Omental fat pad (tissue), 4 donors: ENCODE data around the gene DEGS2. TPM values are rescaled to one million over a fixed set of nuclear protein-coding genes. Genes with fewer than 3 reads are reported as not detected.

ENCODE experiments used
- ATAC-seq: fragments of 150-250 bp; one replicate; pipeline ENCODE4 v1.9.1; 2016; ENCODE audit warnings: mild to moderate bottlenecking, moderate library complexity; ENCODE audit not compliant: low FRiP score
- DNase-seq: peaks from one replicate; pipeline ENCODE4 v3.0.0-alpha.2; 2019; ENCODE audit warnings: low spot score
- total RNA-seq, 4 donors: library from RNA; depleted of rRNA; stranded (reverse); fragments of >200 nt; gene quantifications; one replicate each; pipeline ENCODE4 v1.1.0, GENCODE V29; 2016
- TF ChIP-seq, protein P1 (sequence below), 3 donors: fragments of 450-650 bp; IDR thresholded peaks; one replicate each; pipeline ENCODE4 v1.5.1; 2016 to 2017; ENCODE audit warnings: antibody characterized with exemption in 3 of 3, mild to moderate bottlenecking in 3 of 3, moderate library complexity in 2 of 3

DEGS2 gene
- total RNA-seq, 4 donors from 2014 or later, result 0.19 to 0.79 (median 0.19) TPM; not detected in 1

DNA sequence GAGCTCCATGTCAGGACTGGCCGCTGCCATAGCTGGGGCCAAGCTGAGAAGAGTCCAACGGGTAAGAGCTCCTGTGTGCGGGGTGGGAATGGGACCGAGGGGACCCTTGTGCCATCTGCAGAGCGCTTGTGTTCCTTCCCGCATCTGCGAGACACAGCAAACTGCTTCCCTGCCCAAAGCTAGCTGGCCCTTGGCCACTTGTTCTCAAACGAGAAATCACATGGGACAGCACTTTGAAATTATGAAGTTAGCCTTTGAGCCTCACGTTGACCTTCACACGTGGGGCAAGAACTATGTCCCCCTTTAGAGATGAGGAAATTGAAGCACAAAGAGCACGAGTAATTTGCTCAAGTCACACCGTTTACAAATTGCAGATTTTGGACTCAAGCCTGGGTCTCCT, 30.8 kb downstream of the DEGS2 start:
- no peak for DNase-seq
- ATAC-seq, result no peak
- TF ChIP-seq, protein P1, sequence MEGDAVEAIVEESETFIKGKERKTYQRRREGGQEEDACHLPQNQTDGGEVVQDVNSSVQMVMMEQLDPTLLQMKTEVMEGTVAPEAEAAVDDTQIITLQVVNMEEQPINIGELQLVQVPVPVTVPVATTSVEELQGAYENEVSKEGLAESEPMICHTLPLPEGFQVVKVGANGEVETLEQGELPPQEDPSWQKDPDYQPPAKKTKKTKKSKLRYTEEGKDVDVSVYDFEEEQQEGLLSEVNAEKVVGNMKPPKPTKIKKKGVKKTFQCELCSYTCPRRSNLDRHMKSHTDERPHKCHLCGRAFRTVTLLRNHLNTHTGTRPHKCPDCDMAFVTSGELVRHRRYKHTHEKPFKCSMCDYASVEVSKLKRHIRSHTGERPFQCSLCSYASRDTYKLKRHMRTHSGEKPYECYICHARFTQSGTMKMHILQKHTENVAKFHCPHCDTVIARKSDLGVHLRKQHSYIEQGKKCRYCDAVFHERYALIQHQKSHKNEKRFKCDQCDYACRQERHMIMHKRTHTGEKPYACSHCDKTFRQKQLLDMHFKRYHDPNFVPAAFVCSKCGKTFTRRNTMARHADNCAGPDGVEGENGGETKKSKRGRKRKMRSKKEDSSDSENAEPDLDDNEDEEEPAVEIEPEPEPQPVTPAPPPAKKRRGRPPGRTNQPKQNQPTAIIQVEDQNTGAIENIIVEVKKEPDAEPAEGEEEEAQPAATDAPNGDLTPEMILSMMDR (IDR thresholded peaks at IDR 0.05), result no peak

DNA sequence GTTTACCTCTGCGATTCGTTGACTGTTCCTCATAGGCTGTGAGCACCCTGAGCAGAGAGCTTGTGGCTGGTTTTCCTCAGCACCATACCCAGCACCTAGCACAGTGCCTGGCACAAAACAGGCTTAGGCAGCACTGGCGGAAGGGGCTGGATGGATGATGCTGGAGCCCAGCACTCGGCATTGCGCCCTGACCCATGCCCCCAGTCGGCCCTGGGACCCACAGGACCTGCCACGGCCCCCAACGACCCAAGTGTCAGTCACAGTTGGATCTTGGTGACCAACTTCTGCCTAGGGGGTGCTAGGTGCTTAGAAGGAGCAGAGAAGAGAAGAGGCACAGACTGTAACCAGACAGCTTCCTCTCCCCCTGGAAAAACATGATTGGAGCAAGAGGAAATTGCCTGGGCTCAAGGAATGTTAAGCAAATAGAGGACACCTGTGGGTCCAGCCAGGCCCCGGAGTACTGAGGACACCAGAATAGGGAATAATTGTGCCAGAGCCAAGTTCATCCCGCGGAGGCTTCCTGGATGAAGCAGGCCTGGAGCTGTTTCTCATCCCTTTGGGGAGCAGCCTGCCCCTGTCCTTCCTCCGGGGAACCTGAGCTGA, 31.5 kb downstream of the DEGS2 start:
- DNase-seq, result no peak
- TF ChIP-seq, protein P1 (IDR thresholded peaks at IDR 0.05), result no peak
- ATAC-seq, result no peak

DNA sequence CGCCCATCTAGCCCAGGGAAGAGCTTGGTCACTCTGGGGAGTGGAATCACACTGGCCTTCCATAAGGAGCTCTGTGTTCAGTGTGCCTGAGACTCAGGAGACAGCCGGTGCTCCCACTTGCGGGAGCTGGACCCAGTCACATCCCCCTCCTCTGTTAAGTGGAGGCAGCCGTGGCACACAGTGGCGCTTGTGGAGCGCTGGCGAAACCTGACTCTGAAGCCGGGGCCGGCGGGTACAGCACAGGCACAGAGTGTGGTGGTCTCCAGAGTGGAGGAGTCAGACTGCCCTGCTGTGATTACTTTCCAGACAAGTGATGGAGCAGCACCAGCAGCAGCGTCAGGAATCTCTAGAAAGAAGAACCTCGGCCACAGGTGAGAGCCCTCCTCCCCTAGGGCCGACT, 33.0 kb downstream of the DEGS2 start:
- ATAC-seq (no peak), DNase-seq (no peak)
- TF ChIP-seq, protein P1 (IDR thresholded peaks at IDR 0.05), result no peak

DNA sequence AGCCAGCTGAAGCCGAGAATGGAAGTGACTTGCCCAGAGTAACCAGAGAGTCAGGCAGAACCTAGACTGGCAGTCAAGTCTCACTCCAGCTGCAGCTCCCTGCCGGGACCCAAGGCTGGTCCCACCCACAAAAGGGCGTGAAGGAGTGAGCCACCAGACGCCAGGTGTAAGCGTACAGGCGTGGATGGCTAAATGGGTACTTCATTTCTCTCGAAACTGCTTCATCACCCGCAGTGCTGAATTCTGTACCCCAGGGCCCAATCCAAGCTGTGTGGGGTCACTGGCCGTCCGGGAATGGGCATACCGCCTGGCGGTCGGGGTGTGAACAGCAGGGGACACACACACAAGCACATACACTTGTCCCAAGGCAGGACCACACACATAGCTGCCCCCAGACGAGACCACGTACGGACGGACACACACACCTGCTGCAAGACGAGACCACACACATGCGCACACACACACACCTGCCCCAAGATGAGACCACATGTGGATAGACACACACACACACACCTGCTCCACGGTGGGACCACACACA, 34.8 kb downstream of the DEGS2 start:
- DNase-seq (no peak), ATAC-seq (no peak)

DNA sequence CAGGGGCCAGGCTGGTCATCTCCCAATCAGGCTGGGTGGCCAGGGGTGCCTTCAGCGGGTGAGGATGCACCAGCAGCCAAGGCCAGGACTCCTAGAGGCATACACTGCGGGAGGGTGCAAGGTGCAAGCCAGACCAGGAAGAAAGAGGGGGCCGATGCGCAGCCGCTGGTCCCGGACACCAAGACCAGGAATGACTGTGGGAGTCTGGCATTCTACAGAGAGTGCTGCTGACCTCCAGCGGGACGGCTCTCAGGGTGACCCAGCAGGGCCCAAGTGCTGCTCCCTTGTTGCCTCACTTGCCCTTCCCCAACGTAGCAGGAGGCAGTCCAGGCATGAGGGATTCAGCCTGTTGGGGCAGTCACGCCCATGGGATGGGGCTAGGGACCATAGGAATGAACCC, 35.8 kb downstream of the DEGS2 start:
- ATAC-seq, result no peak
- TF ChIP-seq, protein P1 (IDR thresholded peaks at IDR 0.05), result no peak
- no peak for DNase-seq

More for the DNA sequence above, 34.8 kb downstream of the DEGS2 start:
- TF ChIP-seq, protein P1 (IDR thresholded peaks at IDR 0.05), result no peak

DNA sequence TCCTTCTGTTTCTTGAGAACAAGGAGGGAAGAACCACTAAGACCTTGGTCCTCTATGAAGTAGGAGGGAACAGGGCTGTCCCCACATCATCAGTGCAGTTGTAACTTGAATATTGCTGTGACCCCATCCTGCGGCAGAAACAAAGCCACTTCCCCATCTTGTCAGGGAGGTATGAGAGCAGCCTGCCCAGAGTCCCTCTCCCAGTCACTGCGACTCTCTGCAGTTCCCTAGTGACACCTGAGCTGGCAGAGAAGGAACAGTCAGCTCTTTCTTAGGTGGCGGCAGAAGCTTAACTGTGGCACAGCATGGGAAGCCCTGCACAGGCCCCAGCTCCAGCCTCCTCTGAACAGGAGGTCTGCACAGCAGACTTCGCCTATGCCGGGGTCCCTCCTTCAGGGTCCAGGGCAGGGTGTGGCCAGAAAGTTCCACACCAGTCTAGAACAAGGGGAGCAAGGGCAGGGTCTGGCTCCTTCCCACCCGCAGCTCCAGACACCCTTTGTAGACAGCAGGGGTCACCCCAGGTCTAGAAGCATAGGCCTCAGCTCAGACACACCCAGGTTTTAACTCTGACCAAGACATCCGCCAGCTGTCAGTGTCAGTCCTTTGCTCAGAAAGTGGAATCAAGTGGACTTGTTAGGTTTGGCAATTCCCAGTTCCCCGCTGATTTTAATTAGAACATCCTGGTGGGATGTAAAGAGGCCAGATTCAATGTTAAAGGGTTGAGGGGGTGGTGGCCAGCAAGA, 36.8 kb downstream of the DEGS2 start:
- no peak for ATAC-seq
- TF ChIP-seq, protein P1 (IDR thresholded peaks at IDR 0.05), result no peak
- DNase-seq, result no peak
